MM.1S (cell line): Measurements from ENCODE around the gene MAP2.

ENCODE experiments used
- EZH2phosphoT487 ChIP-seq: fragments of 300-600 bp; sonication (generic); IDR thresholded peaks from 2 replicates; pipeline ENCODE4 v1.6.1; 2018; ENCODE audit warnings: antibody characterized with exemption, low read length
- TF ChIP-seq, protein P1 (sequence below): fragments of 300-600 bp; sonication (generic); IDR thresholded peaks from 2 replicates; pipeline ENCODE4 v1.5.1; 2016; ENCODE audit warnings: antibody characterized with exemption, low read length, mixed read lengths

DNA sequence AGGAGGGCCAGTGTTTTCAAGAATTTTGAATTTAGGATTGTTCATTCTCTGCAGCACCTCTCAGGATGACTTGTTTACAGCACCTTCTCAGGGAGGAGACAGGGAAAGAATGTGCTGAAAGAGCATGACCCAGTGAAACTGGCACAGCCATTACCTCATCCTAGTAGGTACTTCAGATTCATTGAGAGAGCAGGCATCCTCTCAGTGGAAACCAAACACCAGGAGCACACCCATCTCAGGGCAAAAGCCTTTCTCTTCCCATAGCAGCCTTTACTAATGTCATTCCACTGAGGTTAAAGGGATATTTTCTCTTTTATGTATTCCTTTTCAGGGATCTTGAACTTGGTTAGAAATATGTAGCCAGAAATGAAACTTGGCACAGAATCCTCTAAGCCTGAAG is 2.6 kb downstream of the MAP2 start:
- TF ChIP-seq, protein P1, sequence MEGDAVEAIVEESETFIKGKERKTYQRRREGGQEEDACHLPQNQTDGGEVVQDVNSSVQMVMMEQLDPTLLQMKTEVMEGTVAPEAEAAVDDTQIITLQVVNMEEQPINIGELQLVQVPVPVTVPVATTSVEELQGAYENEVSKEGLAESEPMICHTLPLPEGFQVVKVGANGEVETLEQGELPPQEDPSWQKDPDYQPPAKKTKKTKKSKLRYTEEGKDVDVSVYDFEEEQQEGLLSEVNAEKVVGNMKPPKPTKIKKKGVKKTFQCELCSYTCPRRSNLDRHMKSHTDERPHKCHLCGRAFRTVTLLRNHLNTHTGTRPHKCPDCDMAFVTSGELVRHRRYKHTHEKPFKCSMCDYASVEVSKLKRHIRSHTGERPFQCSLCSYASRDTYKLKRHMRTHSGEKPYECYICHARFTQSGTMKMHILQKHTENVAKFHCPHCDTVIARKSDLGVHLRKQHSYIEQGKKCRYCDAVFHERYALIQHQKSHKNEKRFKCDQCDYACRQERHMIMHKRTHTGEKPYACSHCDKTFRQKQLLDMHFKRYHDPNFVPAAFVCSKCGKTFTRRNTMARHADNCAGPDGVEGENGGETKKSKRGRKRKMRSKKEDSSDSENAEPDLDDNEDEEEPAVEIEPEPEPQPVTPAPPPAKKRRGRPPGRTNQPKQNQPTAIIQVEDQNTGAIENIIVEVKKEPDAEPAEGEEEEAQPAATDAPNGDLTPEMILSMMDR: no peak
- no peak for TF ChIP-seq EZH2phosphoT487
